SK-N-SH (cell line): ENCODE data around the gene TAMALIN. TPM values are rescaled to one million over a fixed set of nuclear protein-coding genes. Genes with fewer than 3 reads are reported as not detected.

Experiments used
- CTCF ChIA-PET: fragments of 300-600, 350-600 bp; formaldehyde crosslinking; extraction: SDS; loops from one replicate; lab custom pipeline; 2021; lab: Yijun Ruan, JAX
- POLR2A ChIA-PET: fragments of 350-600 bp; sonication (Branson Sonifier 250); formaldehyde crosslinking; extraction: SDS; loops from one replicate; lab custom pipeline; 2020; ENCODE audit warnings: antibody characterized with exemption, inconsistent platforms; lab: Yijun Ruan, JAX
- DNase-seq: peaks from one replicate; pipeline ENCODE4 v3.0.0; 2012
- H2AFZ ChIP-seq: fragments of 200-600 bp; sonication (generic); 2 replicates; pipeline ENCODE4 v1.8.1; 2016; ENCODE audit warnings: antibody characterized with exemption, mild to moderate bottlenecking, low read depth
- H3F3A ChIP-seq: fragments of 200-600 bp; sonication (generic); replicated peaks from 2 replicates; pipeline ENCODE3; 2016; ENCODE audit warnings: antibody characterized with exemption, mild to moderate bottlenecking; ENCODE audit not compliant: insufficient read depth
- H3K27ac ChIP-seq, 2 experiments: fragments of 200-500 bp in 1 of 2; fragments of 200-600 bp in 1 of 2; sonication (Bioruptor generic) in 1 of 2; sonication (generic), shearing (Covaris generic) in 1 of 2; 2 replicates each; pipeline versions ENCODE4 v1.5.1 to v1.6.1; 2014 to 2016; ENCODE audit warnings: low read depth in 2 of 2, inconsistent platforms in 1 of 2, low read length in 1 of 2, mild to moderate bottlenecking in 1 of 2, mixed read lengths in 1 of 2
- H3K27me3 ChIP-seq: fragments of 200-600 bp; sonication (generic), shearing (Covaris generic); 2 replicates; pipeline ENCODE4 v1.6.1; 2016; ENCODE audit warnings: mixed run types; ENCODE audit not compliant: insufficient read depth
- H3K36me3 ChIP-seq, 2 experiments: fragments of 200-500 bp in 1 of 2; fragments of 200-600 bp in 1 of 2; sonication (Bioruptor generic) in 1 of 2; sonication (generic) in 1 of 2; replicated peaks in 1 of 2; 2 replicates each; pipeline versions ENCODE3 to v1.5.1; 2014 to 2016; ENCODE audit warnings: low read length in 1 of 2, mild to moderate bottlenecking in 1 of 2; ENCODE audit not compliant: insufficient read depth in 2 of 2, control insufficient read depth in 1 of 2
- H3K4me1 ChIP-seq, 2 experiments: fragments of 200-500 bp in 1 of 2; fragments of 200-600 bp in 1 of 2; sonication (Bioruptor generic) in 1 of 2; sonication (generic), shearing (Covaris generic) in 1 of 2; 2 replicates each; pipeline versions ENCODE4 v1.5.1 to v1.6.1; 2014 to 2016; ENCODE audit warnings: low read depth in 1 of 2, low read length in 1 of 2, mixed run types in 1 of 2; ENCODE audit not compliant: insufficient read depth in 2 of 2, control insufficient read depth in 1 of 2
- H3K4me2 ChIP-seq: fragments of 200-600 bp; sonication (generic), shearing (Covaris generic); 2 replicates; pipeline ENCODE4 v1.6.1; 2017; ENCODE audit warnings: mixed run types
- H3K4me3 ChIP-seq, 2 experiments: fragments of 200-500 bp in 1 of 2; fragments of 200-600 bp in 1 of 2; sonication (Bioruptor generic) in 1 of 2; sonication (generic), shearing (Covaris generic) in 1 of 2; 2 replicates each; pipeline versions ENCODE4 v1.5.1 to v1.8.1; 2014 to 2016; ENCODE audit warnings: low read depth in 2 of 2, inconsistent platforms in 1 of 2, low read length in 1 of 2, mild to moderate bottlenecking in 1 of 2, mixed read lengths in 1 of 2, moderate library complexity in 1 of 2
- H3K79me2 ChIP-seq: fragments of 200-600 bp; sonication (generic); 2 replicates; pipeline ENCODE4 v1.8.1; 2017; ENCODE audit warnings: mild to moderate bottlenecking; ENCODE audit not compliant: insufficient read depth
- H3K9ac ChIP-seq: fragments of 200-600 bp; sonication (generic); 2 replicates; pipeline ENCODE4 v1.6.1; 2017; ENCODE audit warnings: mixed run types
- H3K9me2 ChIP-seq: fragments of 200-600 bp; sonication (generic); 2 replicates; pipeline ENCODE4 v1.6.1; 2017; ENCODE audit warnings: mixed run types
- H3K9me3 ChIP-seq: fragments of 200-600 bp; sonication (generic); 2 replicates; pipeline ENCODE4 v1.6.1; 2017; ENCODE audit warnings: mixed run types, mild to moderate bottlenecking, moderate library complexity
- H4K20me1 ChIP-seq: fragments of 200-600 bp; sonication (generic); 2 replicates; pipeline ENCODE4 v1.6.1; 2017; ENCODE audit warnings: mild to moderate bottlenecking, mixed run types; ENCODE audit not compliant: insufficient read depth
- CHD2 ChIP-seq: fragments of 150-350 bp; IDR thresholded peaks from 2 replicates; pipeline ENCODE4 v1.6.1; 2018; ENCODE audit warnings: low read length; ENCODE audit not compliant: partially characterized antibody
- CTCF ChIP-seq: fragments of 200-600 bp; sonication (generic); IDR thresholded peaks from 2 replicates; pipeline ENCODE4 v1.6.1; 2017; ENCODE audit warnings: antibody characterized with exemption, mild to moderate bottlenecking, moderate library complexity
- FOSL2 ChIP-seq: IDR thresholded peaks from 2 replicates; pipeline ENCODE4 v1.4.0; 2012; ENCODE audit warnings: low read depth, mild to moderate bottlenecking, moderate library complexity, borderline replicate concordance
- FOXJ3 ChIP-seq: sonication (generic); formaldehyde crosslinking; IDR thresholded peaks from 2 replicates; pipeline ENCODE4 v1.5.1; 2020; ENCODE audit warnings: mild to moderate bottlenecking, missing genetic modification reagents
- GATA2 ChIP-seq: sonication (generic); formaldehyde crosslinking; IDR thresholded peaks from 2 replicates; pipeline ENCODE4 v1.5.0; 2020; ENCODE audit warnings: mild to moderate bottlenecking, missing genetic modification reagents
- MAX ChIP-seq: IDR thresholded peaks from 2 replicates; pipeline ENCODE4 v1.4.0; 2012; ENCODE audit warnings: low read depth
- MEF2A ChIP-seq: IDR thresholded peaks from 2 replicates; pipeline ENCODE4 v1.4.0; 2012; ENCODE audit warnings: low read depth, borderline replicate concordance
- MXI1 ChIP-seq: IDR thresholded peaks from 2 replicates; pipeline ENCODE4 v1.6.1; 2012; ENCODE audit warnings: mild to moderate bottlenecking, low read depth, low read length, improper control_type of control experiment
- NFIC ChIP-seq: IDR thresholded peaks from 2 replicates; pipeline ENCODE4 v1.4.0; 2012; ENCODE audit warnings: borderline replicate concordance
- NRF1 ChIP-seq: IDR thresholded peaks from 2 replicates; pipeline ENCODE4 v1.6.1; 2012; ENCODE audit warnings: low read depth, mild to moderate bottlenecking, low read length
- REST ChIP-seq: IDR thresholded peaks from 2 replicates; pipeline ENCODE4 v1.6.1; 2012; ENCODE audit warnings: mild to moderate bottlenecking, low read depth, low read length, moderate library complexity
- RFX5 ChIP-seq: IDR thresholded peaks from 2 replicates; pipeline ENCODE4 v1.6.1; 2012; ENCODE audit warnings: mild to moderate bottlenecking, improper control_type of control experiment, low read length
- SIN3A ChIP-seq: IDR thresholded peaks from 2 replicates; pipeline ENCODE4 v1.6.1; 2012; ENCODE audit warnings: low read depth, mild to moderate bottlenecking, low read length, moderate library complexity, borderline replicate concordance
- SMC3 ChIP-seq: IDR thresholded peaks from 2 replicates; pipeline ENCODE4 v1.6.1; 2012; ENCODE audit warnings: low read depth, low read length, improper control_type of control experiment
- TAF1 ChIP-seq: IDR thresholded peaks from 2 replicates; pipeline ENCODE4 v1.6.1; 2012; ENCODE audit warnings: low read depth, mild to moderate bottlenecking, low read length, moderate library complexity, borderline replicate concordance
- USF1 ChIP-seq: IDR thresholded peaks from 2 replicates; pipeline ENCODE4 v1.4.0; 2012; ENCODE audit warnings: low read depth, borderline replicate concordance
- USF2 ChIP-seq: fragments of 150-350 bp; IDR thresholded peaks from 2 replicates; pipeline ENCODE4 v1.6.1; 2017; ENCODE audit warnings: antibody characterized with exemption, low read length, low read depth, borderline replicate concordance
- WGBS: methylation state at CpG from one replicate; pipeline ENCODE4 v1.1.6; 2017; ENCODE audit warnings: low lambda C conversion rate; 5-methylcytosine and 5-hydroxymethylcytosine counted together
- polyA plus RNA-seq, 3 experiments: library from polyadenylated mRNA; depleted of rRNA; stranded (reverse); fragments of >200 nt; gene quantifications; 2 replicates each; pipeline ENCODE4 v1.2.3, GENCODE V29; 2012

Gene TAMALIN
- polyA plus RNA-seq, 1 of the 3 experiments (the other 2 are of a cell fraction): 2.4 TPM

GRCh38 chr12:51975196-51975595 is 31.6 kb upstream of the TAMALIN start:
- 93% methylated on average over 4 of the region's 8 CpGs for WGBS
- Histone ChIP-seq H3K27ac (no peak overlapping the region; a peak in 1 of 4 replicates), H3K79me2 (no peaks in the 10 kb centered on the region), H3K27me3 (no peaks in the 10 kb centered on the region), H2AFZ (no peak overlapping the region), H4K20me1 (peaks cover 7% of the 10 kb centered on the region), H3K9me3 (no peaks in the 10 kb centered on the region), H3K9ac (no peak overlapping the region), H3K4me2 (no peak overlapping the region), H3K9me2 (no peaks in the 10 kb centered on the region), H3K4me1 (peaks cover 31% of the 10 kb centered on the region in 2 experiments; a peak in 3 of 4 replicates), H3F3A (peaks cover 14% of the 10 kb centered on the region), H3K4me3 (no peak overlapping the region), H3K36me3 (peaks cover 0 to 23% of the 10 kb centered on the region in 2 experiments)
- POLR2A ChIA-PET: no interaction called here
- TF ChIP-seq GATA2 (CRISPR knock-in tag): no peak
- no peak for TF ChIP-seq RFX5
- TF ChIP-seq MEF2A: no peak
- TF ChIP-seq CTCF: no peak
- no peak for TF ChIP-seq SIN3A
- no peak for TF ChIP-seq USF1
- no peak for TF ChIP-seq USF2
- TF ChIP-seq MAX: no peak
- no peak for TF ChIP-seq FOXJ3 (CRISPR knock-in tag)
- TF ChIP-seq CHD2: no peak
- no peak for TF ChIP-seq REST
- no peak for TF ChIP-seq MXI1
- TF ChIP-seq FOSL2: no peak
- no peak for TF ChIP-seq NRF1
- no peak for TF ChIP-seq SMC3
- no peak for TF ChIP-seq TAF1
- no peak for TF ChIP-seq NFIC
- no peak for DNase-seq
- CTCF ChIA-PET: interaction anchor here (1.0 to 5.6 kb wide), 7 partner anchors 17 to 81 kb away, joined by 3 to 63 read pairs (median 3); no protein-coding TSS in a partner anchor
